ENCODE data around the gene PTPN7. TPM values are rescaled to one million over a fixed set of nuclear protein-coding genes. Genes with fewer than 3 reads are reported as not detected.

Gene PTPN7
- total RNA-seq, 2 donors from 2014 or later, result not detected

- Histone ChIP-seq H3K27me3 (ENCODE audit: control insufficient read depth, insufficient read depth, low read length, poor library complexity, severe bottlenecking) (no peaks in the 10 kb centered on the region), H3K4me3 (ENCODE audit: low read length) (no peak overlapping the region), H3K9ac (ENCODE audit: extremely low read depth, low read length, poor library complexity, severe bottlenecking) (no peak overlapping the region), H3K9me3 (ENCODE audit: control insufficient read depth, low read length) (no peaks in the 10 kb centered on the region), H3K36me3 (ENCODE audit: control insufficient read depth, insufficient read depth, low read length) (no peaks in the 10 kb centered on the region), H3K27ac (ENCODE audit: low read depth, low read length) (no peak overlapping the region), H3K4me1 (ENCODE audit: control insufficient read depth, insufficient read depth, low read length) (no peaks in the 10 kb centered on the region)
- WGBS, 2 experiments (ENCODE audit: insufficient coverage in 1 of 2, insufficient read length in 1 of 2), result 29 to 43% methylated on average over 7 to 11 of the region's 11 CpGs
- no peaks in the 10 kb centered on the region for H3K9me3 Mint-ChIP-seq
- peak; percentile 91 for DNase-seq
- peaks cover 12% of the 10 kb centered on the region for H3K4me1 Mint-ChIP-seq
- H3K27ac Mint-ChIP-seq, result no peak overlapping the region
- TF ChIP-seq CTCF (conservative IDR thresholded peaks at IDR 0.05), result peak; percentile 81
- no peak overlapping the region for H3K4me3 Mint-ChIP-seq
- no peaks in the 10 kb centered on the region for H3K36me3 Mint-ChIP-seq (ENCODE audit: low read depth)
- no peaks in the 10 kb centered on the region for H3K27me3 Mint-ChIP-seq (ENCODE audit: insufficient read depth)
Observed at GRCh38 chr1:202154766-202155477, 5.5 kb downstream of the PTPN7 start.

GRCh38 chr1:202154148-202154765 is 6.1 kb downstream of the PTPN7 start:
- Mint-ChIP-seq H3K36me3 (ENCODE audit: low read depth) (no peaks in the 10 kb centered on the region), H3K9me3 (no peaks in the 10 kb centered on the region), H3K27ac (no peak overlapping the region), H3K4me3 (no peak overlapping the region), H3K4me1 (peaks cover 9% of the 10 kb centered on the region), H3K27me3 (ENCODE audit: insufficient read depth) (no peaks in the 10 kb centered on the region)
- Histone ChIP-seq H3K9me3 (ENCODE audit: control insufficient read depth, low read length) (no peaks in the 10 kb centered on the region), H3K27me3 (ENCODE audit: control insufficient read depth, insufficient read depth, low read length, poor library complexity, severe bottlenecking) (no peaks in the 10 kb centered on the region), H3K27ac (ENCODE audit: low read depth, low read length) (no peak overlapping the region), H3K9ac (ENCODE audit: extremely low read depth, low read length, poor library complexity, severe bottlenecking) (no peak overlapping the region), H3K4me1 (ENCODE audit: control insufficient read depth, insufficient read depth, low read length) (no peaks in the 10 kb centered on the region), H3K36me3 (ENCODE audit: control insufficient read depth, insufficient read depth, low read length) (no peaks in the 10 kb centered on the region), H3K4me3 (ENCODE audit: low read length) (no peak overlapping the region)
- no peak for TF ChIP-seq CTCF (conservative IDR thresholded peaks at IDR 0.05)
- 91 to 92% methylated on average over 8 to 10 of the region's 10 CpGs for WGBS, 2 experiments (ENCODE audit: insufficient coverage in 1 of 2, insufficient read length in 1 of 2)
- DNase-seq, result no peak

GRCh38 chr1:202153284-202153683 is 7.1 kb downstream of the PTPN7 start:
- H3K36me3 ChIP-seq (ENCODE audit: control insufficient read depth, insufficient read depth, low read length), result no peaks in the 10 kb centered on the region
- WGBS, 2 experiments (ENCODE audit: insufficient coverage in 1 of 2, insufficient read length in 1 of 2), result 93 to 95% methylated on average over 2 to 4 of the region's 4 CpGs
- H3K4me3 Mint-ChIP-seq, result no peak overlapping the region
- no peaks in the 10 kb centered on the region for H3K4me1 ChIP-seq (ENCODE audit: control insufficient read depth, insufficient read depth, low read length)
- no peaks in the 10 kb centered on the region for H3K36me3 Mint-ChIP-seq (ENCODE audit: low read depth)
- H3K4me3 ChIP-seq (ENCODE audit: low read length), result no peak overlapping the region
- no peak for DNase-seq
- H3K9ac ChIP-seq (ENCODE audit: extremely low read depth, low read length, poor library complexity, severe bottlenecking), result no peak overlapping the region
- no peaks in the 10 kb centered on the region for H3K27me3 Mint-ChIP-seq (ENCODE audit: insufficient read depth)
- no peaks in the 10 kb centered on the region for H3K9me3 ChIP-seq (ENCODE audit: control insufficient read depth, low read length)
- TF ChIP-seq CTCF (conservative IDR thresholded peaks at IDR 0.05), result no peak
- no peaks in the 10 kb centered on the region for H3K9me3 Mint-ChIP-seq
- peaks cover 7% of the 10 kb centered on the region for H3K4me1 Mint-ChIP-seq
- H3K27ac Mint-ChIP-seq, result no peak overlapping the region
- H3K27me3 ChIP-seq (ENCODE audit: control insufficient read depth, insufficient read depth, low read length, poor library complexity, severe bottlenecking), result no peaks in the 10 kb centered on the region
- H3K27ac ChIP-seq (ENCODE audit: low read depth, low read length), result no peak overlapping the region

All from endodermal cell (in vitro differentiated cells).